CD4-positive, alpha-beta T cell treated with Interleukin-10 for 1 hour (primary cell): ENCODE measurements around the gene NXNL2.

Experiments
- DNase-seq: peaks from one replicate; pipeline ENCODE4 v3.0.0-alpha.2; 2020

Gene NXNL2

GRCh38 chr9:88533951-88534455 is 975 bp upstream of the NXNL2 start:
- no peak for DNase-seq

- no peak for DNase-seq
Measured at GRCh38 chr9:88535226-88536022, 446 bp downstream of the NXNL2 start.

- no peak for DNase-seq
Measured at GRCh38 chr9:88536023-88536324, 996 bp downstream of the NXNL2 start.

GRCh38 chr9:88536951-88537760 is 2.2 kb downstream of the NXNL2 start:
- DNase-seq = no peak

- peak; percentile 36 for DNase-seq
Measured at GRCh38 chr9:88537761-88538091, 2.7 kb downstream of the NXNL2 start.

- DNase-seq = no peak
Measured at GRCh38 chr9:88538311-88539085, 3.5 kb downstream of the NXNL2 start.

GRCh38 chr9:88539246-88539645 is 4.3 kb downstream of the NXNL2 start:
- DNase-seq = no peak

- DNase-seq = no peak
Measured at GRCh38 chr9:88540251-88540763, 5.3 kb downstream of the NXNL2 start.

- DNase-seq = no peak
Measured at GRCh38 chr9:88544245-88544644, 9.3 kb downstream of the NXNL2 start.

- DNase-seq = no peak
Measured at GRCh38 chr9:88551546-88552137, 16.7 kb downstream of the NXNL2 start.

GRCh38 chr9:88553350-88553749 is 18.4 kb downstream of the NXNL2 start:
- no peak for DNase-seq

- DNase-seq = no peak
Measured at GRCh38 chr9:88555268-88555980, 20.4 kb downstream of the NXNL2 start.

- no peak for DNase-seq
Measured at GRCh38 chr9:88559661-88560060, 24.7 kb downstream of the NXNL2 start.

GRCh38 chr9:88567870-88568269 is 32.9 kb downstream of the NXNL2 start:
- DNase-seq = no peak

- no peak for DNase-seq
Measured at GRCh38 chr9:88571419-88571818, 36.4 kb downstream of the NXNL2 start.

GRCh38 chr9:88572684-88573083 is 37.7 kb downstream of the NXNL2 start:
- DNase-seq = no peak

GRCh38 chr9:88574953-88575352 is 40.0 kb downstream of the NXNL2 start:
- no peak for DNase-seq

GRCh38 chr9:88577256-88578120 is 42.5 kb downstream of the NXNL2 start:
- DNase-seq = no peak

- peak; percentile 52 for DNase-seq
Measured at GRCh38 chr9:88578121-88579049, 43.4 kb downstream of the NXNL2 start.
